ENCODE results near the gene TMEM88. TPM values are rescaled to one million over a fixed set of nuclear protein-coding genes. Genes with fewer than 3 reads are reported as not detected.
A peak's percentile ranks its signal among the peaks of the same experiment; 100 is the strongest.

Gene TMEM88
- total and polyA plus RNA-seq, 2 of the 13 experiments (the other 11 are each of a cell fraction or from before 2014, with no cell fraction given) = 0.31 to 0.66 TPM

DNA sequence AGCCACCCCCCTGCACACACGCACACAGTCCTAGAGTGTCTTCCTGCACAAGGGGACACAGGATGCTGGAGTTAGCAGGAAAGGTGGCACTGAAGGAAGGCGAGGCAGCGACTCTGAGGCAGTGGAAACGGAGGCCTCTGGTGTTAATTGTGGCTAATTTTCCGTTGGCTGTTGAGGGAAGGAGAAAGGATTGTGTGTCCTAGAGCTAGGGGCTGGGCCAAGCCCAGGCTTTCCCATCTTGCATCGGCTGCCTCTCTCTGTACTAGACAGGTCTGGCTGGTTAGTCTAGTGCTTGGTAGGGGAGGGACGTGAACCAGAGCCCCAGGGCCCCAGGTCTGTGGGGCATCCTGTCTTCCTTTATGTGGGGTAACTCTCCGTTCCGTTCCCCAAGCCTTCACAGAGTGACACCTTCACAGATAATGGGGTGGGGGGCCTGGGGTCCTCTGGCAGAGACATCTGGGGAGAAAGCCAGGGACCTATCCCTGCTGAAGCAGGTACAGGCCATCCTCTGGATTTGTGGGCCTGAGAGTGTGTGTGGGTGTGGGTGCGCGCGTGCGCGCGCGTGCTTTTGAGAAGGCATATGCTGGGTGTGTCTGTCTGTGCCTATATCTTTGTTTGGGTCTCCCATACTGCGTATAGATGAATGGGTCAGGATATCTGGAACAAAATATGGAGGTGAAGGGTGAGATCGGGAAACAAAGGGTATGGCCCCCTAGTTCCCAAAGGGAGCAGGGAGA is 33.5 kb downstream of the TMEM88 start, which contains the start of gene CHD3 (continued):
- TF ChIP-seq, protein P1, sequence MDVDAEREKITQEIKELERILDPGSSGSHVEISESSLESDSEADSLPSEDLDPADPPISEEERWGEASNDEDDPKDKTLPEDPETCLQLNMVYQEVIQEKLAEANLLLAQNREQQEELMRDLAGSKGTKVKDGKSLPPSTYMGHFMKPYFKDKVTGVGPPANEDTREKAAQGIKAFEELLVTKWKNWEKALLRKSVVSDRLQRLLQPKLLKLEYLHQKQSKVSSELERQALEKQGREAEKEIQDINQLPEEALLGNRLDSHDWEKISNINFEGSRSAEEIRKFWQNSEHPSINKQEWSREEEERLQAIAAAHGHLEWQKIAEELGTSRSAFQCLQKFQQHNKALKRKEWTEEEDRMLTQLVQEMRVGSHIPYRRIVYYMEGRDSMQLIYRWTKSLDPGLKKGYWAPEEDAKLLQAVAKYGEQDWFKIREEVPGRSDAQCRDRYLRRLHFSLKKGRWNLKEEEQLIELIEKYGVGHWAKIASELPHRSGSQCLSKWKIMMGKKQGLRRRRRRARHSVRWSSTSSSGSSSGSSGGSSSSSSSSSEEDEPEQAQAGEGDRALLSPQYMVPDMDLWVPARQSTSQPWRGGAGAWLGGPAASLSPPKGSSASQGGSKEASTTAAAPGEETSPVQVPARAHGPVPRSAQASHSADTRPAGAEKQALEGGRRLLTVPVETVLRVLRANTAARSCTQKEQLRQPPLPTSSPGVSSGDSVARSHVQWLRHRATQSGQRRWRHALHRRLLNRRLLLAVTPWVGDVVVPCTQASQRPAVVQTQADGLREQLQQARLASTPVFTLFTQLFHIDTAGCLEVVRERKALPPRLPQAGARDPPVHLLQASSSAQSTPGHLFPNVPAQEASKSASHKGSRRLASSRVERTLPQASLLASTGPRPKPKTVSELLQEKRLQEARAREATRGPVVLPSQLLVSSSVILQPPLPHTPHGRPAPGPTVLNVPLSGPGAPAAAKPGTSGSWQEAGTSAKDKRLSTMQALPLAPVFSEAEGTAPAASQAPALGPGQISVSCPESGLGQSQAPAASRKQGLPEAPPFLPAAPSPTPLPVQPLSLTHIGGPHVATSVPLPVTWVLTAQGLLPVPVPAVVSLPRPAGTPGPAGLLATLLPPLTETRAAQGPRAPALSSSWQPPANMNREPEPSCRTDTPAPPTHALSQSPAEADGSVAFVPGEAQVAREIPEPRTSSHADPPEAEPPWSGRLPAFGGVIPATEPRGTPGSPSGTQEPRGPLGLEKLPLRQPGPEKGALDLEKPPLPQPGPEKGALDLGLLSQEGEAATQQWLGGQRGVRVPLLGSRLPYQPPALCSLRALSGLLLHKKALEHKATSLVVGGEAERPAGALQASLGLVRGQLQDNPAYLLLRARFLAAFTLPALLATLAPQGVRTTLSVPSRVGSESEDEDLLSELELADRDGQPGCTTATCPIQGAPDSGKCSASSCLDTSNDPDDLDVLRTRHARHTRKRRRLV (CRISPR knock-in tag; IDR thresholded peaks at IDR 0.05) = 0 out of 2 replicates have a peak, but pooled peaks have one; percentile 6
- TF ChIP-seq UBTF (CRISPR knock-in tag; IDR thresholded peaks at IDR 0.05) = peak; percentile 2
- TF ChIP-seq ZNF609 (CRISPR knock-in tag; IDR thresholded peaks at IDR 0.05; ENCODE audit: borderline replicate concordance) = peak; percentile 30; the same call in 1 of the 2 replicates
- TF ChIP-seq, protein P2, sequence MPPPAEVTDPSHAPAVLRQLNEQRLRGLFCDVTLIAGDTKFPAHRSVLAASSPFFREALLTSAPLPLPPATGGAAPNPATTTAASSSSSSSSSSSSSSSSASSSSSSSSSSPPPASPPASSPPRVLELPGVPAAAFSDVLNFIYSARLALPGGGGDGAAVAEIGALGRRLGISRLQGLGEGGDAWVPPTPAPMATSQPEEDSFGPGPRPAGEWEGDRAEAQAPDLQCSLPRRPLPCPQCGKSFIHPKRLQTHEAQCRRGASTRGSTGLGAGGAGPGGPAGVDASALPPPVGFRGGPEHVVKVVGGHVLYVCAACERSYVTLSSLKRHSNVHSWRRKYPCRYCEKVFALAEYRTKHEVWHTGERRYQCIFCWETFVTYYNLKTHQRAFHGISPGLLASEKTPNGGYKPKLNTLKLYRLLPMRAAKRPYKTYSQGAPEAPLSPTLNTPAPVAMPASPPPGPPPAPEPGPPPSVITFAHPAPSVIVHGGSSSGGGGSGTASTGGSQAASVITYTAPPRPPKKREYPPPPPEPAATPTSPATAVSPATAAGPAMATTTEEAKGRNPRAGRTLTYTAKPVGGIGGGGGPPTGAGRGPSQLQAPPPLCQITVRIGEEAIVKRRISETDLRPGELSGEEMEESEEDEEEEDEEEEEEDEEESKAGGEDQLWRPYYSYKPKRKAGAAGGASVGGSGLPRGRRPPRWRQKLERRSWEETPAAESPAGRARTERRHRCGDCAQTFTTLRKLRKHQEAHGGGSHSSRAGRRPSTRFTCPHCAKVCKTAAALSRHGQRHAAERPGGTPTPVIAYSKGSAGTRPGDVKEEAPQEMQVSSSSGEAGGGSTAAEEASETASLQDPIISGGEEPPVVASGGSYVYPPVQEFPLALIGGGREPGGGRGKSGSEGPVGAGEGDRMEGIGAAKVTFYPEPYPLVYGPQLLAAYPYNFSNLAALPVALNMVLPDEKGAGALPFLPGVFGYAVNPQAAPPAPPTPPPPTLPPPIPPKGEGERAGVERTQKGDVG (CRISPR knock-in tag; IDR thresholded peaks at IDR 0.05; ENCODE audit: borderline replicate concordance) = 0 out of 2 replicates have a peak, but pooled peaks have one; percentile 10
- peak; percentile 16; the same call in 1 of the 2 replicates for TF ChIP-seq ZGPAT (CRISPR knock-in tag; IDR thresholded peaks at IDR 0.05)
- TF ChIP-seq SCMH1 (CRISPR knock-in tag; IDR thresholded peaks at IDR 0.05; ENCODE audit: borderline replicate concordance) = no peak
- TF ChIP-seq ZNF446 (CRISPR knock-in tag; IDR thresholded peaks at IDR 0.05) = peak; percentile 5; the same call in 1 of the 2 replicates
- no peak for TF ChIP-seq MIER2 (CRISPR knock-in tag; IDR thresholded peaks at IDR 0.05)
- peak; percentile 2; the same call in 1 of the 2 replicates for TF ChIP-seq FOXA3 (CRISPR knock-in tag; IDR thresholded peaks at IDR 0.05)

Measured in HepG2 (cell line).